ENCODE results near the gene ASGR1.

ASGR1 gene

GRCh38 chr17:7156342-7156940, 22.7 kb downstream of the ASGR1 start:
- TF ChIP-seq NFIC (IDR thresholded peaks at IDR 0.05): no peak

GRCh38 chr17:7147772-7148171, 31.4 kb downstream of the ASGR1 start:
- no peak for TF ChIP-seq TAF1 (IDR thresholded peaks at IDR 0.05; ENCODE audit: low read depth)
- no peak for TF ChIP-seq FOXM1 (IDR thresholded peaks at IDR 0.05; ENCODE audit: borderline replicate concordance, low read depth)
- TF ChIP-seq YY1 (IDR thresholded peaks at IDR 0.05; ENCODE audit: low read depth): no peak
- no peak for TF ChIP-seq REST (IDR thresholded peaks at IDR 0.05; ENCODE audit: low read depth)

GRCh38 chr17:7146115-7146514, 33.1 kb downstream of the ASGR1 start:
- TF ChIP-seq TAF1 (IDR thresholded peaks at IDR 0.05; ENCODE audit: low read depth) (no peak), TEAD4 (IDR thresholded peaks at IDR 0.05) (no peak), MAX (IDR thresholded peaks at IDR 0.05) (no peak), YY1 (IDR thresholded peaks at IDR 0.05; ENCODE audit: low read depth) (no peak)

GRCh38 chr17:7144213-7144612, 35.0 kb downstream of the ASGR1 start:
- TF ChIP-seq EP300 (IDR thresholded peaks at IDR 0.05; ENCODE audit: borderline replicate concordance) (no peak), RAD21 (IDR thresholded peaks at IDR 0.05; ENCODE audit: low read depth) (no peak), EGR1 (IDR thresholded peaks at IDR 0.05) (no peak), CEBPB (IDR thresholded peaks at IDR 0.05) (no peak), ZBTB7A (IDR thresholded peaks at IDR 0.05; ENCODE audit: low read depth) (no peak), TEAD4 (IDR thresholded peaks at IDR 0.05) (no peak), USF1 (IDR thresholded peaks at IDR 0.05) (no peak), CREB1 (IDR thresholded peaks at IDR 0.05; ENCODE audit: low read depth) (no peak)

- peak; percentile 51; the same call in 1 of the 2 replicates for TF ChIP-seq USF1 (IDR thresholded peaks at IDR 0.05)
- TF ChIP-seq YY1 (IDR thresholded peaks at IDR 0.05; ENCODE audit: low read depth): no peak
- no peak for TF ChIP-seq RAD21 (IDR thresholded peaks at IDR 0.05; ENCODE audit: low read depth)
- TF ChIP-seq NFIC (IDR thresholded peaks at IDR 0.05): no peak
Measured at GRCh38 chr17:7141824-7142223, 37.3 kb downstream of the ASGR1 start.

GRCh38 chr17:7139400-7139799, 39.8 kb downstream of the ASGR1 start:
- no peak for TF ChIP-seq USF1 (IDR thresholded peaks at IDR 0.05)
- TF ChIP-seq EP300 (IDR thresholded peaks at IDR 0.05; ENCODE audit: borderline replicate concordance): no peak
- TF ChIP-seq FOXM1 (IDR thresholded peaks at IDR 0.05; ENCODE audit: borderline replicate concordance, low read depth): no peak
- TF ChIP-seq TCF12 (IDR thresholded peaks at IDR 0.05; ENCODE audit: low read depth): no peak
- TF ChIP-seq CEBPB (IDR thresholded peaks at IDR 0.05): no peak
- no peak for TF ChIP-seq TAF1 (IDR thresholded peaks at IDR 0.05; ENCODE audit: low read depth)
- TF ChIP-seq TEAD4 (IDR thresholded peaks at IDR 0.05): no peak
- no peak for TF ChIP-seq REST (IDR thresholded peaks at IDR 0.05; ENCODE audit: low read depth)
- no peak for TF ChIP-seq MAX (IDR thresholded peaks at IDR 0.05)
- no peak for TF ChIP-seq RAD21 (IDR thresholded peaks at IDR 0.05; ENCODE audit: low read depth)
- no peak for TF ChIP-seq CREB1 (IDR thresholded peaks at IDR 0.05; ENCODE audit: low read depth)
- TF ChIP-seq ZBTB7A (IDR thresholded peaks at IDR 0.05; ENCODE audit: low read depth): no peak
- no peak for TF ChIP-seq EGR1 (IDR thresholded peaks at IDR 0.05)
- TF ChIP-seq YY1 (IDR thresholded peaks at IDR 0.05; ENCODE audit: low read depth): no peak
- TF ChIP-seq NFIC (IDR thresholded peaks at IDR 0.05): no peak

Data from Ishikawa (cell line).